GM21390 (cell line): ENCODE data around the gene DHDDS.
A peak's percentile ranks its signal among the peaks of the same experiment; 100 is the strongest.
"Not testable (repeated sequence)": the region's sequence is repeated elsewhere in the genome, so short reads cannot be mapped to it uniquely, and the experiment has no call there.

Source experiments
- ATAC-seq: cut with Tn5 transposase; IDR thresholded peaks from one replicate; pipeline ENCODE4 v1.9.1; 2021; ENCODE audit not compliant: unreplicated experiment

The DHDDS gene

DNA sequence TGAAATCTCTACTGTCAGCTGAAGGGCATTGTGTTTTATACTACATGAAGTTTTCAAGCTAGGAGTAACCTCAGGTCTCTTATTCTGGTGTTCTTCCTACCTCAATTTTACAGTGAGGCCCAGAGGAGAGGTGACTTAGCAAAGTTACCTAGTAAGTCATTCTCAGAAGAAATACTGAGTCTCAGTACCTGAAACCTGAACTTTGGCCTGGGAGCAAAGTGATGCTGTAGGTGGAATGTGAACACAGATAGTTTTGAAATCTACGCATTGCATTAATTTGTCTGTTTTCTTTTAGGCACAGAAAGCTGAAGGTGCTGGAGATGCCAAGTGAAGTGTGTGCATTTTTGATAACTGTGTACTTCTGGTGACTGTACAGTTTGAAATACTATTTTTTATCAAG, 42.7 kb downstream of the DHDDS start:
- ATAC-seq: no peak

DNA sequence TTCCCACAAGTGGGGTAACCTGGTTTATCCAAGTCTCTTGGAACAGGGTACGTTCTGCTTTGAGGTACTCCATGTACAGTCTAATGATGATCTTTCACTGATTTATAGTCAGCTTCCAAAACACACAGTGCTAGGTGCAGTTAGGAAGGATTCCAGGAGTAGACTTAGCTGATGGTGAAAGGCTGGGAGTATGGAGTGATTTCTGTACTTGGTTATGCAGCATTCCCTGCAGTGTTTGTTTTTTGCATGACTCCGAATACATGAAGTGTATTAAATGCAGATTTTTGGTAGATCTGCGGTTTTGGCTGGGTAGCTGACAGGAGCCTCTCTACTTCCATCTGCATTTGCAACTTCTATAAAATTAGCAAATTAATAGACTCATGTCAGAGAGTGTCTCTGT, 43.9 kb downstream of the DHDDS start:
- ATAC-seq: no peak

DNA sequence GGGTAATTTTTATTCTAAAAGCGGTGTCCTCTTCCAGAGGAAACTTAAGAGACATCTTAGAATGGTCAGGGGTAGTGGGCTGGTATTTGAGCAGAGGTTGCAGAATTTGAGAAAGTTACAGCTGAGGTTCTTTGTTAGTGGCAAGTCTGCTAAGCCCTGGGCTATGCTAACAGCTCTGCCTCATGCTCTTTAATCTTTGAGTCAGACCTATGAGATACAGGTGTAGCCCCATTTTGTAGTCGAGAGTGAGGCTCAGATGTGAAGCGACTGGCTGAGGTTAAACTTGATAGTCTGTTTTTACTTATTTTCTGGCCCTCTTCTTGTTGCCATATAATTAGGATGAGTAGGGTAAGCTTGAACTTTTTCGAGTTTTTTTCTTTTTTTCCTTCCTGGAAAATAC, 44.8 kb downstream of the DHDDS start:
- no peak for ATAC-seq

DNA sequence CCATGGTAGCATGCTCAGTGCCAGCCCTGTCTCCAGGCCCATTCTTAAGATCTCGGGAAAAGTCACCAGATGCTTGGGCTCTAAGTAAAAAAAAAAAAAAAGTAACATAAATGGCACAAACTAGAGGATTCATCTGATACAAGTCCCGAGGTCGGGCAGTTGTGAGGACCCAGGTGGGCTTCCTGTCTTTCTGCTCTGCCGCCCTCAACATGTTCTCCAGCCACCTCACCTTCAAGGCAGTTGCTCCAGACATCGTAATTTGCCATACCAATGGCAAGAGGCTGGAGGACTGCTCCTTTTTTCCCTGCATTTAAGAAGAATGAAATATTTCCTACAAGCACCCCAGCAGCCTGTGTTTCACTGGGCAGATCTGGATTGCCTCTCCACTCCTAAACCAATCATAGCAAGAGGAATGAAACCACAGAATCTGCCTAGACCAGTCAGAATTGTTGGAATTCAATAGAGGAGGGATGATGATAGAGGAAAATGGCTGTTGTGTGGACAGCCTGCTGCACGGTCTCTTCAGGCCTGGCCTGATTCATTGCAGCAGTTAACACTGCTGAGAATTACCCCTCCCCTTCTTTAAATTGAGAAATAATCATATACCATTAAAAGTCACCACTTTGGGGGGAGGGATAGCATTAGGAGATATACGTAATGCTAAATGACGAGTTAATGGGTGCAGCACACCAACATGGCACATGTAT, 45.5 kb downstream of the DHDDS start:
- no peak for ATAC-seq

DNA sequence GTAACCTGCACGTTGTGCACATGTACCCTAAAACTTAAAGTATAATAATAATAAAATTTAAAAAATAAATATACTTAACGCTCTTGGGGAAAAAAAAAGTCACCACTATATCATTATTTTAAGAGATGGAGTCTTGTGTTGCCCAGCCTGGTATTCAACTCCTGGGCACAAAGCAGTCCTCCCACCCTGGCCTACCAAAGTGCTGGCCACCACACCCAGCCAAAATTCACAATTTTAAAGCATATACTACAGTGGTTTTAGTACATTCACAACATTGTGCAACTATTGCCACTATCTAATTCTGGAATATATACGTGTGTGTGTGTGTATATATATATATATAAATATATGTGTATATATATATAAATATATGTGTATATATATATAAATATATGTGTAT, 46.0 kb downstream of the DHDDS start:
- ATAC-seq: no peak

DNA sequence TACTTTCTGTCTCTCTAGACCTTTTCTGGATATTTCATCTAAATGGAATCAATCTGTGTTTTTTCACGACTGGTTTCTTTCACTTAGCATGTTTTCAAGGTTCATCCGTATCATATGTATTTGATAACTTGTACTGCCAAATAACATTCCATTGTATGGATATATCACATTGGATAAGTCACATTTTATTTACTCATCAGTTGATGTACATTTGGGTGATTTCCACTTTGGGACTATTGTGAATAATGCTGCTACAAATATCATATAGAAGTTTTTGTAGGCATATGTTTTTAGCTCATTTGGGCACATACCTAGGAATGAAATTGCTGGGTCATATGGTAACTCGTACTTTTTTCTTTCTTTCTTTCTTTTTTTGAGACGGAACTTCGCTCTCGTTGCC, 46.9 kb downstream of the DHDDS start:
- ATAC-seq: no peak

DNA sequence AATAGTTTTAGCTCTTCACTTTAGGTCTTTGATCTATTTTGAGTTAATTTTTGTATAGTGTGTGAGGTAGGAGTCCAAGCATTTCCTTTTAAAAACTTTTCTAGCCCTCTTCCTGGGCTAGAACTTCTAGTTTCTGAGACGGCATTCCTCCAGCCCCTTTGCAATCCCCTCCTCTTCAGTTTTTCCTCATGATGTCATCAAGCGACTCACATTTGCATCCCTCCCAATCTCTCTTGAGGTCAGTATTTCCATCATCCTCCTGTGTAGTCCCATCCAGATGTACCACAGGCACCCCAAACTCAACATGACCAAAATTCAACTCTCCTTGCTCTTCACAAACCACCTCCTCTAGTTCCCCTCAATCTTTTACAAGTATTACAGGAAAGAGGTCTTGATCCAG, 50.8 kb downstream of the DHDDS start:
- ATAC-seq: no peak

DNA sequence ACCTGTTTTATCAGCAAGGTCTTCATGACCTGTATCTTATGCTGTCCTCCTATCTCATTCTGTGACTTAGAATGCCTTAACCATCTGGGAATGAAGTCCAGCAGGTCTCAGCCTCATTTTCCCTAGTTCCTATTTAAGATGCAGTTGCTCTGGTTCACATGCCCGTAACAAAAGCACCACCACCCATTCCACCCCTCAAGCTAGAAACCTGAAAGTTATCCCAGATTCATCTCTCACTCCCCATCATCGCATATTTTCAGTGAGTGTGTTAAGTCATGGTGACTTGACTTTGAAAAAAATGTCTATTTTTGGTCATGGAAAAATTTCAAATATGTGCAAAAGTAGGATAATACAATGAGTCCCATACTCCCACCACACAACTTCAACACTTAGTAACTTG, 51.9 kb downstream of the DHDDS start:
- ATAC-seq: no peak

DNA sequence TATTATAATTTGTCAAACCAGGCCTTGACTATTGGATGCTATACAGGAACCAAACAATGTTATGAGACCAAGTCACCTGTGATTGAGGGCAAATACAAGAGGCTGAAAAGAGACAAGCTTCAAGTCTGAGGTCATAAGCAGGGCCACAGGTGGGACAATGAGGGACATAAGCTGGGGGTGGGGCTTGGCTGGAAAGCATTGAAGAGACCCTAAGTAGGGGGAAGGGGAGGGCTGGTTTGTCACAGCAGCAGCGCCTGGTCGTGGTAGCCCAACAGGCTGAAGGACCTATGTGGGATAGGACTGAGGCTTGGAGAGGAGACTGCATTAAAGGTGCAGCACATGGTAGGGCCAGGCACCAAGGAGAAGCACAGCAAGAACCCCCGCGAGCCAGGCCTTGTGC, 58.0 kb downstream of the DHDDS start:
- ATAC-seq: no peak

DNA sequence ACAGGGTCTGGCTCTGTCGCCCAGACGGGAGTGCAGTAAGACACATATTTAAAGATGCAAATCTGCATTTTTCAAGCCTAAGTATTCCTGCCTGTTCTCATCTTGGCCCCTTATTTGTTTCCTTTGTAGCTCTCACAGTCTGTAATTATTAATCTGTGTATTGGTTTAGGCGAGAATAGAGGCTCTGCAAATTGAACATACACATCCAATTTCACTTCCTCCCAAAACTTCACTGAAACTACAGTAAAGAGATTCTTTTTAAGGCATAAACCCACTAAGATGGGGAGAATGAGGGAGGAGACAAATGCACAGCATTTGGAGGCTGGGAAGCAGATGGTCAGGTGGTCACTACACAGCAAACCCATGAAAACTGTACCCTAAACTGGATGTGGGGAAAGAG, 61.1 kb downstream of the DHDDS start:
- no peak for ATAC-seq

DNA sequence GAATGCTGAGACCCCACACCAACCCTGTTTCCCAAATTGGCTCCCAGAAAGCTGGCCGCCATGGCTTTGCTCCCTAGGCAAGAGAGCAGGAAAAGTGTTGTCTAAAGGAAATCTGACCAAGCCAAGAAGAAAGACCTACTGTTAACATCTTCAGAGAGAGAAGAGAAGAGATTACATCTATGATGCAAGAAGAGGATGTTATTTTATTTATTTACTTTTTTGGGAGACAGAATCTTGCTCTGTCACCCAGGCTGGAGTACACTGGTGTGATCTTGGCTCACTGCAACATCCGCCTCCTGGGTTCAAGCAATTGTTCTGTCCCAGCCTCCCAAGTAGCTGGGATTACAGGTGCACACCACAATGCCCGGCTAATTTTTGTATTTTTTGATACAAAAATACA, 61.8 kb downstream of the DHDDS start:
- ATAC-seq: no peak

DNA sequence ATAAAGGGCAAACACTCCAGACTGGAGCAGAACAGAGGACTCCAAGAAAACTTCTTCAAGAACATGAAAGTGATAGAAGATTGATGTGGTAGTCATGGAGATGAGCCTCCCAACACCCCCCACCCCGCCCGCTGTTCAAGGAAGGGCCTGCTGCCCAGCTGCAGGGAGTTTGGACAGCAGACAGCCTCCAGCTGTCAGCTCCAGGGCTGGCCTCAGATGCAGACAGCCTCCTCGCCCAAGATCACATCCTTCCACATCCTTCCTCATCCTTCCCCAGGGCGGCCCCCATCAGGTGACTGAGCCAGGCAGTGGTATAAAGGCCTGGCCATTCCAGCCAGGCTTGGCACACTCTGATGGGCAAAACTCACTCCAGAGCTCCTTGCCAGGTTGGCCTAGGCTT, 64.7 kb downstream of the DHDDS start:
- ATAC-seq: no peak

DNA sequence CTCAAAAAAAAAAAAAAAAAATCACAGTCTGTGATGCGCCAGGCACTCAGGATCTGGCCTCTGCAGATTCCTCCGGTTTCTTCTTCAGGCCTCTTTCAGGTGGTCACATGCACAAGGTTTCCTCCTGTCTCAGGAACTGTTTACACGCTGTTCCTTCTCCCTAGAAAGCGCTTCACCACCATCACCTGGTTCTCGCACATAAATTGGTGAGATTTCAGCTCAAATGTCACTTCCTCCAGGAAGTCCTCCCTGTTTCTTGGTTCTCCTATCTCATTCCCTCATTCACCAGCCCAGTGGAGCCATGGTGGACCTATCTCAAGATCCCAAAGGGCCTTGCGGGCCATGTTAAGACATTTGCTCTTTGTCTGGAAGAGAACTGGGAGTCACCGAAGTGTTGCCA, 66.8 kb downstream of the DHDDS start:
- ATAC-seq: no peak

DNA sequence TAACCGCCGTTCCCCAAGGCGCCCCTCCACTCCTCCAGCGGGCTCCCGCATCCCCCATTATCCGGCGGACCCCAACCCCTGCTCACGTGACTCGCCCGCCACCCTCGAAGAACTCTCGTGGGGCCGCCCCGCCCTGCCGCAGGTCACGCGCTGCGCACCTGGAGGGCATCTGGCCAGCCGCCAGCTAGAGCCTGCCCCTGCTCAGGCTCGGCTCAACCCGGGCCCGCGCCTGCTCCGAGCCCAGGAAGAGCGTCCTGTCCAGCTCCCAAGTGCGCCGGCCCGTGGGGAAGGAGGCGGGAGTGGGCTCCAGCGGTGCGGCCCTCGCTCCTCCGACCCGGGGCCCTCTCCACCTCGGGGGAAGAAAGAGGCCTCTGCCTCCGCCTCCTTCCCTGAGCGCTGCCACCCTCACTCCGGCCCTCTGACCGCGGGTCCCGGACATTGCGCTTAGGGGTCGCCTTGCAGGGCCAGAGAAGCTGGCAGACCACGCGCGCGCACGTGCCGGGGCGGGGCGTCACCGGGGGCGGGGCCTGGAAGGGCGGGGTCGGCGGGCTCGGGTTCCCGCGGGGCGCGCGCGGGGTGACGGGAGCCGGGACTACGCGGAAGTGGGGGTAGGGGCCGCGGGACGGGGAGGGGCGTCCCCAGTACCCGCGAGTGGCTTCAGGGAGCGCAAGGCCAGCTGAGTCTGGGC, 68.5 kb downstream of the DHDDS start:
- peak; percentile 53 for ATAC-seq

DNA sequence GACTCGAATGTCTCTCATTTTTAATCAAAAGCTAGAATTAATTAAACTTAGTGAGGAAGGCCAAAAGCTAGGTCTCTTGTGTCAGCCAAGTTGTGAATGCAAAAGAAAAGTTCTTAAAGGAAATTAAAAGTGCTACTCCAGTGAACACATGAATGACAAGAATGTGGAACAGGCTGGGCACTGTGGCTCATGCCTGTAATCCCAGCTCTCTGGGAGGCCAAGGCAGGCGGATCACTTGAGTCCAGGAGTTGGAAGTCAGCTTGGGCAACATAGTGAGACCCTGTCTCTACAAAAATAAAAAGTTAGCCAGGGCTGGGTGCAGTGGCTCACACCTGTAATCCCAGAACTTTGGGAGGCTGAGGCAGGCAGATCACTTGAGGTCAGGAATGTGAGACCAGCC, 78.6 kb downstream of the DHDDS start:
- not testable (repeated sequence) for ATAC-seq

DNA sequence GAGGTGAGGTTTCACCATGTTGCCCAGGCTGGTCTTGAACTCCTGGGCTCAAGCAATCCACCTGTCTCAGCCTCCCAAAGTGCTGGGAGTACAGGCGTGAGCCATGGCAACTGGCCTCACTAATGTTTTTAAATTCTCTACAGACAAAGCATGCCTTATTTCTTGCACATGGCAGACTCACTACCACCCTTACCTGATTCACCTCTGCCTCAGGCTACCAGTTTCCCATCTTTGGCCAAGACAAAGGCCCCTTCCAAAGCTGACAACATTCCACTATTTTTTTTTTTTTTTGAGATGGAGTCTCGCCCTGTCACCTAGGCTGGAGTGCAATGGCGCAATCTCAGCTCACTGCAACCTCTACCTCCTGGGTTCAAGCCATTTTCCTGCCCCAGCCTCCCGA, 83.7 kb downstream of the DHDDS start:
- ATAC-seq: not testable (repeated sequence)

DNA sequence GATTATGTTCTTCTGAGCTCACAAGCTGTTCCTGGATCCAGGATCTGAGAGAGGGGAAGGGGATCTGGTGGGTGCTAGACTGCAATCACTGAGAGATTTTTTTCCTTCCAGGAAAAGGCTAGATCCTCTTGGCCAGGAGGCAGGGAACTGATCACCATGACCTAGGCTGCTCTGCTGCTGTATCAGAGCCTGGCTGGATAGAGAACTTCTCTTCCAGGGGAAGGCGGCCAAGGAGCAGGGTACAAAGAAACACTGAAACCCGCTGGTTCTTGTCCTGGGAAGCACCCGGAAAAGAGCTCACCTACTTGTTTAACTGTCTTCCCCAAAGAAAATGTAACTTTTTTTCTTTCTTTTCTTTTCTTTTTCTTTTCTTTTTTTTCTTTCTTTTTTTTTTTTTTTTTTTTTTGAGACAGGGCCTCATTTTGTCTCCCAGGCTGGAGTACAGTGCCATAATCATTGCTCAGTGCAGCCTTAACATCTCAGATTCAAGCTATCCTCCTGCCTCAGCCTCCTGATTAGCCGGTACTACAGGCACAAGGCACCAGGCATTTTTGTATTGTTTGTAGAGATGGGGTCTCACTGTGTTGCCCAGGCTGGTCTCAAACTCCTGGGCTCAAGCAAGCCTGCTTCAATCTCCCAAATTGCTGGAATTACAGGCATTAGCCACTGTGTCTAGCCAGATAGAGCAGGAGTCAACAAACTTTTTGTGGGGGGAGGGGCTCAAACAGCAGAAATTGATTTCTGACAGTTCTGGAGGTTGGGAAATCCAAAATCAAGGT, 85.1 kb downstream of the DHDDS start:
- ATAC-seq: no peak

DNA sequence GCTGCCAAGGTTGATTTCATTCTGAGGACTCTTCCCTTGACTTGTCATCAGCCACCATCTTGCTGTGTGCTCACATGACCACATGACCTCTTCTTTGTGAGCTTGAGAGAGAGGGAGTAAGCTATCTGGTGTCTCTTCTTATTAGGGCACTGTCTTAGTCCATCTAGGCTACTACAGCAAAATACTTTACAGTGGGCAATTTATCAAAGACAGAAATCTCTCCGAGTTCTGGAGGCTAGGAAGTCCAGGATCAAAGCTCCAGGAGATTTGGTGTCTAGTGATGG, 85.6 kb downstream of the DHDDS start:
- ATAC-seq: no peak

DNA sequence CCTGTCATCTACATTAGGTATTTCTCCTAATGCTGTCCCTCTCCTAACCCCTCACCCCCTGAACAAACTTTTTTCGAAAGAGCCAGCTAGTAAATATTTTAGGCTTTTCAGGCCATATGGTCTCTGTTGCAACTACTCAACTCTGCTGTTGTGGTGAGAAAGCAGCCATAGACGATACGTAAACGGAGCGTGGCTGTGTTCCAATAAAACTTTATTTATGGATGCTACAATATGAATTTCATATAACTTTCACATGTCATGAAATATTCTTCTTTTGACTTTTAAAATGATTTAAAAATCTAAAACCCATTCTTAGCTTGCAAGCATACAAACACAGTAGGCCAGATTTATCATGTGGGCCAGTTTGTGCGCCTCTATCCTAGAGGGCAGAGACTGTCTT, 86.2 kb downstream of the DHDDS start:
- no peak for ATAC-seq

DNA sequence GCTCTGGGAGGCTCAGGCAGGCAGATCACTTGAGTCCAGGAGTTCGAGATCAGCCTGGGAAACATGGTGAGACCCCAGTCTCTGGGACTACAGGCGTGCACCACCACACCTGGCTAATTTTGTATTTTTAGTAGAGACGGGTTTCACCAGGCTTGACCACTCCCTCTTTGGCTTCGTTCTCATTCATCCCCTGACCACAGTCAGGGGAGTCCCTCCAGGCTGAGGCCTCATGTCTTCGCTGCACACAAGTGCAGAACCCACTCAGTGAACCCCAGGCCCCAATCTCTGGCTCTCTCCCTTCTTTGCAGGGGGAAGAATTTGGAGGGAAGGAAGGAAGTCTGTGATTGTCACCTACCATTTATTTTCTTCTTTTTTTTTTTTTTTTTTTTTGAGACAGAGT, 88.2 kb downstream of the DHDDS start:
- ATAC-seq: no peak
